GM18511 (cell line): ENCODE measurements around the gene ADGRL4.
A peak's percentile ranks its signal among the peaks of the same experiment; 100 is the strongest.
"Not testable (repeated sequence)": the region's sequence is repeated elsewhere in the genome, so short reads cannot be mapped to it uniquely, and the experiment has no call there.

ENCODE experiments used
- ATAC-seq: cut with Tn5 transposase; IDR thresholded peaks from one replicate; pipeline ENCODE4 v1.9.1; 2021; ENCODE audit warnings: mild to moderate bottlenecking, moderate library complexity; ENCODE audit not compliant: unreplicated experiment

The ADGRL4 gene

GRCh38 chr1:78919150-78919549 is 87.4 kb downstream of the ADGRL4 start:
- no peak for ATAC-seq

GRCh38 chr1:78918157-78918556 is 88.4 kb downstream of the ADGRL4 start:
- no peak for ATAC-seq

DNA sequence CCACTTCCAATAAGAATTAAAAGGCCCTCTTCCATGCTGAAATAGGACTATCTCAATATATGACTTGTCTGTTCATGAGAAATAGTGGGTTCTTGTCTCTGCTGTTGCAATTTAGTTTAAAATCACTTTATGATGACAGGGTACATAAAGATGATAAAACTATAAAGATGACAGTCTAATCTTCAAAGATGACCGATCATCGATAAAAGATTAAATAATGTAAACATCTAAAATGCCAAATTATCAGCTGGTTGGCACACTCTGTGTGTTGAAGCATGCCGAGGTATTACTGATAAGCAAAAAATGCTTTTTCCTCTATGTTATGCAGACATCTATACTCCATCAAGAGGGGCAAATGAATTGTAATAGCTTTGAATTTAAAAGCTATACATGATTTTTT is 89.5 kb downstream of the ADGRL4 start:
- no peak for ATAC-seq

DNA sequence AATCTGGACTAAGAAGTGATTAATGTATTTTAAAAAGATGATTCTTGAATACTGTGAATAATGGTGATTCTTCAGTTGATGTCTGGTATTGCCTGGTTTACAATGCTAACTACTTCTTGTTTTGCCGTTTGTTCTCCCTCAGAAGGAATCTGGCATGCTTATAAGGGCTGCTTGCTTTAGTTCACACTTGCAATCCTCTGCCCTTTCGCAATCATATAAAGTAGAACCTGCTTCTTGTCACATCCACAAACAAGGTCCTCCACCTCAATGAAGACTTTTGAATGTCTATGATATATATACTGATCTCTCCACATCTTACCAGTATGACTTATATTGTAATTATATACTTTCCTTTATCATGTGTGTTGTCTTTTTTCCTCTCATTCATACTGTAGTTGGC is 92.6 kb downstream of the ADGRL4 start:
- ATAC-seq: no peak

DNA sequence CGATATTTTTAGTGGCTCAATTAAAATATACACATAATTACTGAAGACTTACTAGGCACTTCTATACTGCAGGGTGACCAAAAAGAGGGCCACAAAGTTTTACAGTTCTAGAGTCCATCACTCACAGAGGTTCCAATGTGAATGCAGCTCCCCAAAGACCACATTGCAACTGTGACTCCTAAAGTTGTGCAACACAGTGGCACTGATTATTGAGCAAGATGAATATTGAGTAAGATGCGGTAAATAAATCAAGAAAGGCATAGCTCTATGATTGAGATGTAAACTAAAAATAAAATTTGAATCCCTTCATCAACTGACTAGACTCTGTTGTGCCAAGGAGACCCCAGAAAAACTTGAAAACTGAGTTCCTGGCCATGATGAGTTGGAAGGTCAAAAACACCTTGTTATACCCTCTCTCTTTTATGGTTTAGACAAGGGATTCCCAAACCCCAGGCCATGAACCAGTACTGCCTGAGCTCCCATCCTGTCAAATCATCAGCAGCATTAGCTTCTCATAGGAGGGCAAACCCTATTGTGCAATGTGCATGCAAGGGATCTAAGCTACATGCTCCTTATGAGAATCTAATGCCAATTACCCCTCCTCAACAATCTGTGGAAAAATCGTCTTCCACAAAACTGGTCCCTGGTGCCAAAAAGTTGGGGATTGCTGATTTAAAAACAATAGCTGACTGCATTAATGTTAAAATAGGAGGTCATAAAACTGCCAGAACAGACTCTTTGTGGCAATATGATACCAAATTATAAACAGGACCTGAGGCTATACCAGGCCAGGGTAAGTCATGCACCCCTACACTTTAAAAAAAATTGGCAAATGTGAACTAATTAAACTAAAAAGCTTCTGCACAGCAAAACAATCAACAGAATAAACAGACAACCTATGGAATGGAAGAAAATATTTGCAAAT is 94.3 kb downstream of the ADGRL4 start:
- ATAC-seq: no peak

DNA sequence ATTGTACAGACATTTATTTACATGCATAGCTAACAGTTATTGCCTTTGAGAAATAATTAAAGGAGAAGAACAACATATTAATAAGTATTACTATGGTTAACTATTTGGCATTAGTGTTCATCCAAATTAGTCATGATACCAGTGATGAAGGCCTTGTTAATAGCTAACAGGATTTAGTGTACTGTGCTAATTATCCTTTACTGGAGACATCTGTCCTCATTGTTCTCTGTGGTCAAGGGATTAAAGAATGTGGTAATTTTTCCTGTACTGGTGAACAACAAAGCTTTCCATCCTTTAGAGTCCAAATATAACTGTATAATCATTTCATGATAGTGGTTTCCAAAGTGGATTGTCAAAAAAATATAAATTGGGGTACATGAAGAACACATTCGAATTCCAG is 103.9 kb downstream of the ADGRL4 start:
- ATAC-seq: no peak

DNA sequence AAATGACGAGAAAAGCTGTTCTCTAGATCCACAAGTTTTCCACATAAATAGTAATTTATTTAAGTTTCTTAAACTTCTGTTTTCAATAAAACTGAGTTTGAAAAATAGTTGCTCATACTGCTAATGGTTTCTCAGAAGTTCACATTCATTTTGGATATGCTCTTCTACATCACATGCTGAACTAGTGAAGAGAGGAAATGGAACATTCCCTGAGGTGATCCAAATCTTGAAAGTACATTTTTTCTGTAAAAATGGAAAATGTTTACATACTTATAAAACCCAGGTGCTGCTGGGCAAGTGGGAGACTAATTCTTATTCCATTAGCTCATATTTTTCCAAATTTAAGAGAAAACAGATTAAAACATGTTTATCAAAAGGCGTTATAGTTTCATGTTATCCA is 111.7 kb downstream of the ADGRL4 start:
- no peak for ATAC-seq

DNA sequence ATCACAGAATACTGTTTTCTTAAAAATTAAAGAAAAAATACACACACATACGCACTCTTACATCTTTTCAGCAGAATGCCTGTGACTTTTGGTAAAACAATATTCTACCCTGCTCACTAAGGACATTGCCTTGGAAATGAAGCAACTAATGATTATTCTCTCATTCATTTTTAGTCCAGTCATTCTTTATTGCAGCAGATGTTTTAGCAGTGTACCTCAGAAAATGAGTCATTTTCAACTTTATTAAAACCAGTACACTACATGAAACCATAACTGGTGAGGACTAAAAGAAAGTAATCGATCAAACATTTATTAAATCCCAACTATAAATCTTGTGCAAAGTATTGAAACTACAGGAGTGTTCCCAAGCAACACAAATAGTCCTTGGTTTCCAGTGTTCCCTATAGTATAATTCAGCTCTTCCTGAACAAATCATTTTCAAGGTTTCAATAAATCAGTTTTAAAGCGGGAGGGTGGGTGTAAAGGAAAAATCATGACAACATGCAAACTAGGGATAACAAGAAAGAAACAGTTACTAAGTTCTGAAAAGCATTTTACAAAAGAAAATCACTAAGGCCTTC is 114.2 kb downstream of the ADGRL4 start:
- ATAC-seq: no peak

GRCh38 chr1:78887458-78887857 is 119.1 kb downstream of the ADGRL4 start:
- ATAC-seq: no peak

DNA sequence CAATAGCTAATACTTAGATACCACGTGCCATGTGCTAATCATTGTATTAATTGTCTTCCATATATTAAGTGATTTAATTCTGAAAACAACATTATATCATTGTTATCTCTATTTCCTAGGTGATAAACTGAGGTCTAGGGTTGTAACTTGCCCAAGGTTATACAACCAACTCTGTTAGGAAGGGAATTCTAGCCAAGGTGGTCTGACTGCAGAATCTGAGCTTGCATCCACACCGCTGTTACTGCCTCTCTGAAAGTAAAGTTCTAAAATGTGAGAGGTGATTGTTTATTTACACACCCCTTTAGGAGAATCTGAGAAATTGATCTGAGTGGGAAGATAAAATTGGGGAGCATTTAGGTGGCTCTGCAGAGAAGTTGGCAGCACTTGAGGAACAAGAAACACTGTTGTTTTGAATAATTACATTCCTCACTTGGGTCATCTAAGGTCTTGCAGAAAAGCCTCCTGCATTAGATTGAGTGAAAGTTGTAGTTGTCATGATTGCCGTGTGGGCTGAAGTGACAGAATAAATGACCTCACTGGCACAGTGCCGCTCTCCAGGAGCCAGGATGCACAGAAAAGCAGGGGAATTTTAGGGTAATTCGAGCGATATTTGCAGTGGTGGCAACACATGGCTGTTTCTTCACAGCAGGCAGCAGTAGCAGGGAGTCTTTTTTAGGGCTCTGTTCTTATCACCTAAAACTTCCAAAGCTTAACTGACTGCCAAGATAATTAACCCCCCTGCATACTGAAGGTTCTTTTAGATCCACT is 121.7 kb downstream of the ADGRL4 start:
- ATAC-seq: no peak

- no peak for ATAC-seq
These were observed 126.3 kb downstream of the ADGRL4 start for GRCh38 chr1:78880223-78880622.

- not testable (repeated sequence) for ATAC-seq
These were observed 130.5 kb downstream of the ADGRL4 start for GRCh38 chr1:78875986-78876385.

DNA sequence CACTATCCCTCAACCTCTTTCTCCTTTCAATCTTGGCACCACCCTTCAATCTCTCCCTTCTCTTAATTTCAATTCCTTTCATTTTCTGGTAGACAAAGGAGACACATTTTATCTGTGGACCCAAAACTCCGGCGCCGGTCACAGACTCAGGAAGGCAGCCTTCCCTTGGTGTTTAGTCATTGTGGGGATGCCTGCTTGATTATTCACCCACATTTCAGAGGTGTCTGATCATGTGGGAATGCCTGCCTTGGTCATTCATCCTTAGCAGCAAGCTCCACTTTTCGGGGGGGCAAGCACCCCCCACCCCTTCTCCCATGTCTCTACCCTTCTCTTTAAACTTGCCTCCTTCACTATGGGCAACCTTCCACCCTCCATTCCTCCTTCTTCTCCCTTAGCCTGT is 133.7 kb downstream of the ADGRL4 start:
- not testable (repeated sequence) for ATAC-seq

- no peak for ATAC-seq
These were observed 135.3 kb downstream of the ADGRL4 start for GRCh38 chr1:78871249-78871648.

DNA sequence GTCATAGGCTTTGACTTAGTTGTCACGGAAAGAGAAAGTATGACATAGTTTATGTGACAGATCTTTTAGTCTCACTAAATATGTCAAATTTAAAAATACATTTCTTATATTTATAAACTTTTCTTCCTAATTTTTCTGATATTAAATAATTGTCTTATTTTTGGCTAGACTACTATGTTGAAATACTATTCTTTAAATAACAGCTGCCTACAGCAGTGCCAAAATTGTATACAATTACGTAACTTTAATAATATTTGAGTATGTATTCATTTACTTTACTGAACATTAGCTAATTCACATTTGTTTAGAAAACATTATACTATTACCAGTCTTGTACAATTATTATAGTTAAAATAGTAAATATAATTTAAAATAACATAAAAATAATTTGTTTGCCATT is 137.4 kb downstream of the ADGRL4 start:
- ATAC-seq: no peak

DNA sequence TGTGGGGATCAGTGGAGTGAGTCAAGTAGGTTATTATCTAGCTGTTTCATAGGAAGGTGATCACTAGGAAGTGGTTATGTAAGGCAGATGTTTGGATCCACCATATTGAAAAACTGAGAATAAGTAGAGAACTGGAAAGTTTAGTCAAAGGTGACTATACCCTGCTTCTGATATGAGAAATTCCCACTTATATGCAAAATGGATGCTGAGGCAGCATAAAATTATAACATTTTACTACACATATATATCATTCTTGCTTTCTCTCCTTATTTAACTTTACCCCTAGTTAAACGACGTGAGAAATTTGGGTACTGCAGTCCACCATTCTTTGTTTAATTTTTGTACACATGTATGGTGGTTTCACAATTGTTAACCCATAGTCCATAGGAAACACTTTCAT is 142.4 kb downstream of the ADGRL4 start:
- no peak for ATAC-seq

DNA sequence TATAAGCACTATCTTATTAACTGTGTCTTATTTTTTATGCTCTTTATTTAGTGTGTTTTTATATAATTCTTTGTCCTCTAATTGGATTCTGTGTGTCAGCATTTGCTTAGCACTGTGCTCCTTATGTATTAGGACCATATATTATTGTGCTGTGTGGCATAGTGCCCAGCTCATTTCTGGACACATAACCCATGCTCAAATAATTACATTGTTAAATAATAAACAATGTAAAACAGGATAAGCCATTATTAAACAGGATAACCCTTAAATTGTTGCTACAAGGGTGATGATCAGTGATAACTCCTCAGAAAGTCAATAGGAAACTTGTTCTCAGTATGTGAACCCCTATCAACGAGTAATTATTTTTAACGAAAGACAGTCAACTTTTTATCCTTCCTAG is 150.4 kb downstream of the ADGRL4 start:
- no peak for ATAC-seq

GRCh38 chr1:78855258-78855657 is 151.3 kb downstream of the ADGRL4 start:
- peak; percentile 98 for ATAC-seq

GRCh38 chr1:78854556-78854955 is 152.0 kb downstream of the ADGRL4 start:
- ATAC-seq: no peak

- no peak for ATAC-seq
These were observed 163.0 kb downstream of the ADGRL4 start for GRCh38 chr1:78843546-78843945.

- no peak for ATAC-seq
These were observed 163.4 kb downstream of the ADGRL4 start for GRCh38 chr1:78843111-78843510.
